HG02981 (cell line): Measurements from ENCODE around the gene PRR32.
"Not testable (repeated sequence)": the region's sequence is repeated elsewhere in the genome, so short reads cannot be mapped to it uniquely, and the experiment has no call there.

Experiments used
- ATAC-seq: cut with Tn5 transposase; IDR thresholded peaks from one replicate; pipeline ENCODE4 v1.9.1; 2021; ENCODE audit warnings: mild to moderate bottlenecking, moderate library complexity; ENCODE audit not compliant: unreplicated experiment

The PRR32 gene

GRCh38 chrX:126819429-126819828 lies at the start of gene PRR32:
Gene PRR32, plus strand, starts transcription at chrX:126819729. Its CDS starts 115 bp downstream, at chrX:126819844.
- no peak for ATAC-seq

GRCh38 chrX:126770179-126770578 lies 49.4 kb upstream of the PRR32 start:
- no peak for ATAC-seq

- ATAC-seq = no peak
Measured at GRCh38 chrX:126785539-126785938, 34.0 kb upstream of the PRR32 start.

- no peak for ATAC-seq
Measured at GRCh38 chrX:126799059-126799458, 20.5 kb upstream of the PRR32 start.

GRCh38 chrX:126806784-126807183 lies 12.7 kb upstream of the PRR32 start:
- not testable (repeated sequence) for ATAC-seq

GRCh38 chrX:126815806-126816205 lies 3.7 kb upstream of the PRR32 start:
- ATAC-seq = no peak

GRCh38 chrX:126820700-126821420 lies 1.3 kb downstream of the PRR32 start:
- ATAC-seq = no peak

- ATAC-seq = no peak
Measured at GRCh38 chrX:126824338-126825007, 4.9 kb downstream of the PRR32 start.

- ATAC-seq = no peak
Measured at GRCh38 chrX:126825566-126826193, 6.2 kb downstream of the PRR32 start.

GRCh38 chrX:126836186-126836585 lies 16.7 kb downstream of the PRR32 start:
- no peak for ATAC-seq

- ATAC-seq = no peak
Measured at GRCh38 chrX:126847143-126847542, 27.6 kb downstream of the PRR32 start.

GRCh38 chrX:126855839-126856524 lies 36.5 kb downstream of the PRR32 start:
- no peak for ATAC-seq
